ENCODE results near the gene PLEKHM3. TPM values are rescaled to one million over a fixed set of nuclear protein-coding genes. Genes with fewer than 3 reads are reported as not detected.

PLEKHM3 gene
- total and polyA plus RNA-seq, 2 donors (not counting 3 experiments of a cell fraction or from before 2014, with no cell fraction given), result 3.1 to 9.1 TPM

GRCh38 chr2:207955456-207955855 is 69.9 kb downstream of the PLEKHM3 start:
- CTCF ChIA-PET, result no interaction called here
- Histone ChIP-seq H2AFZ (ENCODE audit: low read depth, low read length) (no peak overlapping the region), H3K9me3 (replicated peaks; ENCODE audit: control insufficient read depth, insufficient read depth, low read length) (no peaks in the 10 kb centered on the region), H3K27me3 (ENCODE audit: control insufficient read depth in 2 of 2, insufficient read depth in 2 of 2, low read length in 2 of 2) (no peaks in the 10 kb centered on the region), H3K4me2 (ENCODE audit: insufficient read depth, low read length) (no peak overlapping the region), H3K27ac (ENCODE audit: insufficient read depth, low read depth, low read length) (no peak overlapping the region), H3K36me3 (ENCODE audit: control insufficient read depth in 2 of 2, extremely low read depth in 1 of 2, insufficient read depth in 2 of 2, low read length in 2 of 2) (no peaks in the 10 kb centered on the region), H3K4me1 (ENCODE audit: control insufficient read depth, extremely low read depth, insufficient read depth, low read length) (no peaks in the 10 kb centered on the region), H3K9me1 (replicated peaks; ENCODE audit: control insufficient read depth, extremely low read depth, insufficient read depth, low read length) (no peaks in the 10 kb centered on the region), H3K4me3 (replicated peaks in 1 of 3; ENCODE audit: insufficient read depth in 1 of 3, low read depth in 1 of 3, low read length in 3 of 3) (no peak overlapping the region), H4K20me1 (replicated peaks; ENCODE audit: control insufficient read depth, extremely low read depth, insufficient read depth, low read length) (no peaks in the 10 kb centered on the region), H3K79me2 (ENCODE audit: control insufficient read depth, insufficient read depth, low read length) (no peaks in the 10 kb centered on the region), H3K9ac (replicated peaks; ENCODE audit: extremely low read depth, insufficient read depth, low read length) (no peak overlapping the region)
- intact Hi-C loops (cut with micrococcal nuclease), result no loop called here
- dilution Hi-C loops (cut with MboI; ENCODE audit: extremely low pct_ligation_motif_present, low sequenced_read_pairs), result no loop called here
- TF ChIP-seq CTCF (IDR thresholded peaks at IDR 0.05; ENCODE audit: extremely low read depth in 1 of 2, insufficient read depth in 1 of 2, low read depth in 1 of 2, low read length in 2 of 2), result no peak
- no peak for TF ChIP-seq GATA2 (IDR thresholded peaks at IDR 0.05; ENCODE audit: insufficient read depth, insufficient read length, low read depth, low read length)
- no peak for TF ChIP-seq MAX (IDR thresholded peaks at IDR 0.05; ENCODE audit: insufficient read depth, insufficient read length)
- TF ChIP-seq FOS (IDR thresholded peaks at IDR 0.05; ENCODE audit: borderline replicate concordance, insufficient read depth, low read length), result no peak
- no peak for TF ChIP-seq POLR2A (IDR thresholded peaks at IDR 0.05; ENCODE audit: low read depth, low read length)
- TF ChIP-seq POLR2AphosphoS5 (IDR thresholded peaks at IDR 0.05; ENCODE audit: insufficient read depth, low read depth, low read length), result no peak
- DNase-seq (ENCODE audit: low read depth, low spot score), result no peak
- FAIRE-seq, result no peak
- BruUV-seq (replicated peaks), result no TSS peak
- POLR2A ChIA-PET, result no interaction called here

DNA sequence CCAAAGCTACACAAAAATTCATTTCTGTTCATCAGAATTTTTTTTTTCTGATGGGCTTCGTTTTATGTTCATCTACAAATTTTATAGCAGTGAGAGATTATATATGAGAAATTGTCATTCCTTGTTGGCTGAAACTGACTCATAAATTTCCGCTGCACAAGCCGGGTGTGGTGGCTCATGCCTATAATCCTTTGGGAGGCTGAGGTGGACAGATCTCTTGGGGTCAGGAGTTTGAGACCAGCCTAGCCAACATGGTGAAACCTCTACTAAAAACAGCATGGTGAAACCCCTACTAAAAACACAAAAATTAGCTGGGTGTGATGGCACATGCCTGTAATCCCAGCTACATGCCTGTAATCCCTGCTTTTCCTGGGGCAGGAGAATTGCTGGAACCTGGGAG is 72.0 kb downstream of the PLEKHM3 start:
- H3K9me1 ChIP-seq (replicated peaks; ENCODE audit: control insufficient read depth, extremely low read depth, insufficient read depth, low read length), result no peaks in the 10 kb centered on the region
- FAIRE-seq (no peak), DNase-seq (ENCODE audit: low read depth, low spot score) (no peak)
- no peaks in the 10 kb centered on the region for H3K9me3 ChIP-seq (replicated peaks; ENCODE audit: control insufficient read depth, insufficient read depth, low read length)
- no peaks in the 10 kb centered on the region for H3K27me3 ChIP-seq (ENCODE audit: control insufficient read depth in 2 of 2, insufficient read depth in 2 of 2, low read length in 2 of 2)
- H3K36me3 ChIP-seq (ENCODE audit: control insufficient read depth in 2 of 2, extremely low read depth in 1 of 2, insufficient read depth in 2 of 2, low read length in 2 of 2), result no peaks in the 10 kb centered on the region
- no peaks in the 10 kb centered on the region for H3K79me2 ChIP-seq (ENCODE audit: control insufficient read depth, insufficient read depth, low read length)
- ChIA-PET POLR2A (no interaction called here), CTCF (interaction anchor here (1.0 to 1.4 kb wide), 3 partner anchors 19 to 87 kb away, joined by 3 to 4 read pairs (median 4); no protein-coding TSS in a partner anchor)
- intact Hi-C loops (cut with micrococcal nuclease) (no loop called here), dilution Hi-C loops (cut with MboI; ENCODE audit: extremely low pct_ligation_motif_present, low sequenced_read_pairs) (no loop called here)
- H3K4me3 ChIP-seq (replicated peaks in 1 of 3; ENCODE audit: insufficient read depth in 1 of 3, low read depth in 1 of 3, low read length in 3 of 3), result no peak overlapping the region
- no peak overlapping the region for H3K4me2 ChIP-seq (ENCODE audit: insufficient read depth, low read length)
- no peaks in the 10 kb centered on the region for H3K4me1 ChIP-seq (ENCODE audit: control insufficient read depth, extremely low read depth, insufficient read depth, low read length)
- no peak overlapping the region for H3K9ac ChIP-seq (replicated peaks; ENCODE audit: extremely low read depth, insufficient read depth, low read length)
- no TSS peak for BruUV-seq (replicated peaks)
- no peak overlapping the region for H2AFZ ChIP-seq (ENCODE audit: low read depth, low read length)
- no peak for TF ChIP-seq GATA2 (IDR thresholded peaks at IDR 0.05; ENCODE audit: insufficient read depth, insufficient read length, low read depth, low read length)
- no peak for TF ChIP-seq EZH2 (IDR thresholded peaks at IDR 0.05; ENCODE audit: borderline replicate concordance, low read depth, low read length, severe bottlenecking)
- no peak for TF ChIP-seq POLR2AphosphoS5 (IDR thresholded peaks at IDR 0.05; ENCODE audit: insufficient read depth, low read depth, low read length)
- TF ChIP-seq POLR2A (IDR thresholded peaks at IDR 0.05; ENCODE audit: low read depth, low read length), result no peak
- no peak for TF ChIP-seq MAX (IDR thresholded peaks at IDR 0.05; ENCODE audit: insufficient read depth, insufficient read length)
- TF ChIP-seq JUN (IDR thresholded peaks at IDR 0.05; ENCODE audit: borderline replicate concordance, insufficient read depth, insufficient read length, low read depth), result no peak
- TF ChIP-seq MYC (IDR thresholded peaks at IDR 0.05; ENCODE audit: low read depth, low read length), result no peak
- TF ChIP-seq FOS (IDR thresholded peaks at IDR 0.05; ENCODE audit: borderline replicate concordance, insufficient read depth, low read length), result no peak
- no peak for TF ChIP-seq CTCF (IDR thresholded peaks at IDR 0.05; ENCODE audit: extremely low read depth in 1 of 2, insufficient read depth in 1 of 2, low read depth in 1 of 2, low read length in 2 of 2)
- no peaks in the 10 kb centered on the region for H4K20me1 ChIP-seq (replicated peaks; ENCODE audit: control insufficient read depth, extremely low read depth, insufficient read depth, low read length)
- H3K27ac ChIP-seq (ENCODE audit: insufficient read depth, low read depth, low read length), result no peak overlapping the region
